PC-9 (cell line): Measurements from ENCODE around the gene FAM168A.

Source experiments
- EZH2 ChIP-seq: fragments of 200-600 bp; sonication (generic); IDR thresholded peaks from 2 replicates; pipeline ENCODE4 v1.8.0; 2017; ENCODE audit warnings: antibody characterized with exemption, low read depth
- TF ChIP-seq, protein P1 (sequence below): fragments of 200-600 bp; sonication (generic); conservative IDR thresholded peaks from 2 replicates; pipeline ENCODE4 v1.6.1; 2017; ENCODE audit warnings: mixed run types, antibody characterized with exemption, mild to moderate bottlenecking, moderate library complexity

- TF ChIP-seq, protein P1, sequence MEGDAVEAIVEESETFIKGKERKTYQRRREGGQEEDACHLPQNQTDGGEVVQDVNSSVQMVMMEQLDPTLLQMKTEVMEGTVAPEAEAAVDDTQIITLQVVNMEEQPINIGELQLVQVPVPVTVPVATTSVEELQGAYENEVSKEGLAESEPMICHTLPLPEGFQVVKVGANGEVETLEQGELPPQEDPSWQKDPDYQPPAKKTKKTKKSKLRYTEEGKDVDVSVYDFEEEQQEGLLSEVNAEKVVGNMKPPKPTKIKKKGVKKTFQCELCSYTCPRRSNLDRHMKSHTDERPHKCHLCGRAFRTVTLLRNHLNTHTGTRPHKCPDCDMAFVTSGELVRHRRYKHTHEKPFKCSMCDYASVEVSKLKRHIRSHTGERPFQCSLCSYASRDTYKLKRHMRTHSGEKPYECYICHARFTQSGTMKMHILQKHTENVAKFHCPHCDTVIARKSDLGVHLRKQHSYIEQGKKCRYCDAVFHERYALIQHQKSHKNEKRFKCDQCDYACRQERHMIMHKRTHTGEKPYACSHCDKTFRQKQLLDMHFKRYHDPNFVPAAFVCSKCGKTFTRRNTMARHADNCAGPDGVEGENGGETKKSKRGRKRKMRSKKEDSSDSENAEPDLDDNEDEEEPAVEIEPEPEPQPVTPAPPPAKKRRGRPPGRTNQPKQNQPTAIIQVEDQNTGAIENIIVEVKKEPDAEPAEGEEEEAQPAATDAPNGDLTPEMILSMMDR: no peak
- TF ChIP-seq EZH2: no peak
These were observed 193.3 kb downstream of the FAM168A start for GRCh38 chr11:73404506-73405145.
